ENCODE measurements around the gene HOXA3. TPM values are rescaled to one million over a fixed set of nuclear protein-coding genes. Genes with fewer than 3 reads are reported as not detected.

Gene HOXA3
- total RNA-seq, 1 experiment from 2014 or later: not detected

- Mint-ChIP-seq H3K4me1 (no peaks in the 10 kb centered on the region), H3K27ac (no peak overlapping the region), H3K4me3 (no peak overlapping the region), H3K36me3 (no peaks in the 10 kb centered on the region), H3K27me3 (ENCODE audit: low read depth) (peaks cover 22% of the 10 kb centered on the region), H3K9me3 (peaks cover 3% of the 10 kb centered on the region; the same call in 1 of the 2 replicates)
- DNase-seq (ENCODE audit: low spot score) (no peak), ATAC-seq (no peak)
- TF ChIP-seq, protein P1, sequence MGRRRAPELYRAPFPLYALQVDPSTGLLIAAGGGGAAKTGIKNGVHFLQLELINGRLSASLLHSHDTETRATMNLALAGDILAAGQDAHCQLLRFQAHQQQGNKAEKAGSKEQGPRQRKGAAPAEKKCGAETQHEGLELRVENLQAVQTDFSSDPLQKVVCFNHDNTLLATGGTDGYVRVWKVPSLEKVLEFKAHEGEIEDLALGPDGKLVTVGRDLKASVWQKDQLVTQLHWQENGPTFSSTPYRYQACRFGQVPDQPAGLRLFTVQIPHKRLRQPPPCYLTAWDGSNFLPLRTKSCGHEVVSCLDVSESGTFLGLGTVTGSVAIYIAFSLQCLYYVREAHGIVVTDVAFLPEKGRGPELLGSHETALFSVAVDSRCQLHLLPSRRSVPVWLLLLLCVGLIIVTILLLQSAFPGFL (CRISPR knock-in tag; IDR thresholded peaks at IDR 0.05; ENCODE audit: borderline replicate concordance): no peak
- TF ChIP-seq IRF2 (CRISPR knock-in tag; IDR thresholded peaks at IDR 0.05; ENCODE audit: borderline replicate concordance, low read depth) (no peak), TCF7 (CRISPR knock-in tag; IDR thresholded peaks at IDR 0.05; ENCODE audit: low read depth) (no peak), USF2 (CRISPR knock-in tag; IDR thresholded peaks at IDR 0.05) (no peak), ELF4 (CRISPR knock-in tag; IDR thresholded peaks at IDR 0.05; ENCODE audit: low read depth) (no peak), KAT7 (CRISPR knock-in tag; IDR thresholded peaks at IDR 0.05; ENCODE audit: borderline replicate concordance) (no peak), FOXJ3 (CRISPR knock-in tag; IDR thresholded peaks at IDR 0.05; ENCODE audit: borderline replicate concordance) (no peak), SMAD3 (CRISPR knock-in tag; IDR thresholded peaks at IDR 0.05; ENCODE audit: borderline replicate concordance) (no peak), FOXK1 (CRISPR knock-in tag; IDR thresholded peaks at IDR 0.05) (no peak), ZNF121 (CRISPR knock-in tag; IDR thresholded peaks at IDR 0.05) (no peak), MYBL2 (CRISPR knock-in tag; IDR thresholded peaks at IDR 0.05) (no peak), NFATC4 (CRISPR knock-in tag; IDR thresholded peaks at IDR 0.05) (no peak)
- TF ChIP-seq, protein P2, sequence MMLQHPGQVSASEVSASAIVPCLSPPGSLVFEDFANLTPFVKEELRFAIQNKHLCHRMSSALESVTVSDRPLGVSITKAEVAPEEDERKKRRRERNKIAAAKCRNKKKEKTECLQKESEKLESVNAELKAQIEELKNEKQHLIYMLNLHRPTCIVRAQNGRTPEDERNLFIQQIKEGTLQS (CRISPR knock-in tag; conservative IDR thresholded peaks at IDR 0.05): no peak
- TF ChIP-seq, protein P3, sequence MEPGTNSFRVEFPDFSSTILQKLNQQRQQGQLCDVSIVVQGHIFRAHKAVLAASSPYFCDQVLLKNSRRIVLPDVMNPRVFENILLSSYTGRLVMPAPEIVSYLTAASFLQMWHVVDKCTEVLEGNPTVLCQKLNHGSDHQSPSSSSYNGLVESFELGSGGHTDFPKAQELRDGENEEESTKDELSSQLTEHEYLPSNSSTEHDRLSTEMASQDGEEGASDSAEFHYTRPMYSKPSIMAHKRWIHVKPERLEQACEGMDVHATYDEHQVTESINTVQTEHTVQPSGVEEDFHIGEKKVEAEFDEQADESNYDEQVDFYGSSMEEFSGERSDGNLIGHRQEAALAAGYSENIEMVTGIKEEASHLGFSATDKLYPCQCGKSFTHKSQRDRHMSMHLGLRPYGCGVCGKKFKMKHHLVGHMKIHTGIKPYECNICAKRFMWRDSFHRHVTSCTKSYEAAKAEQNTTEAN (CRISPR knock-in tag; IDR thresholded peaks at IDR 0.05): no peak
- ChIA-PET POLR2A (interaction anchor here (0.6 kb wide), 1 partner anchor 123 kb away, joined by 4 read pairs; no protein-coding TSS in a partner anchor), CTCF (no interaction called here)
Observed at GRCh38 chr7:27071622-27072390, 80.6 kb downstream of the HOXA3 start.

GRCh38 chr7:27068259-27068658 is 84.1 kb downstream of the HOXA3 start:
- DNase-seq (ENCODE audit: low spot score) (no peak), ATAC-seq (no peak)
- Mint-ChIP-seq H3K36me3 (no peaks in the 10 kb centered on the region), H3K9me3 (no peaks in the 10 kb centered on the region), H3K27ac (no peak overlapping the region), H3K27me3 (ENCODE audit: low read depth) (peaks cover 17% of the 10 kb centered on the region), H3K4me3 (no peak overlapping the region), H3K4me1 (no peaks in the 10 kb centered on the region)
- POLR2A ChIA-PET: no interaction called here
- CTCF ChIA-PET: no interaction called here
- no peak for TF ChIP-seq GTF2I (CRISPR knock-in tag; conservative IDR thresholded peaks at IDR 0.05)
- TF ChIP-seq GRHL2 (CRISPR knock-in tag; IDR thresholded peaks at IDR 0.05; ENCODE audit: insufficient replicate concordance, severe bottlenecking): no peak
- TF ChIP-seq CREB1 (CRISPR knock-in tag; IDR thresholded peaks at IDR 0.05): no peak
- TF ChIP-seq CREM (CRISPR knock-in tag; IDR thresholded peaks at IDR 0.05): no peak
- TF ChIP-seq PRDM15 (CRISPR knock-in tag; IDR thresholded peaks at IDR 0.05): no peak
- TF ChIP-seq TEAD4 (CRISPR knock-in tag; IDR thresholded peaks at IDR 0.05): no peak
- no peak for TF ChIP-seq ATF6 (CRISPR knock-in tag; IDR thresholded peaks at IDR 0.05)
- TF ChIP-seq CBFB (CRISPR knock-in tag; IDR thresholded peaks at IDR 0.05; ENCODE audit: low read depth): no peak
- no peak for TF ChIP-seq OVOL2 (CRISPR knock-in tag; IDR thresholded peaks at IDR 0.05; ENCODE audit: borderline replicate concordance)
- TF ChIP-seq ZNF423 (CRISPR knock-in tag; IDR thresholded peaks at IDR 0.05): no peak

Measured in WTC11 (cell line).